IMR-90 (cell line): Measurements from ENCODE around the gene IGLON5. TPM values are rescaled to one million over a fixed set of nuclear protein-coding genes. Genes with fewer than 3 reads are reported as not detected.

Source experiments
- ATAC-seq: fragments of 200-7000 bp; cut with Tn5 transposase; 2 replicates; pipeline ENCODE4 v1.9.1; 2020; ENCODE audit warnings: low read depth, mild to moderate bottlenecking, moderate library complexity
- BruUV-seq: library from RNA; stranded (reverse); fragments of 400-500 nt; replicated peaks from 2 replicates; lab custom pipeline; 2021; lab: Mats Ljungman, UMichigan
- CTCF ChIA-PET: fragments of 300-600 bp; formaldehyde crosslinking; extraction: SDS; loops from one replicate; lab custom pipeline; 2021; ENCODE audit warnings: antibody characterized with exemption; lab: Yijun Ruan, JAX
- POLR2A ChIA-PET: fragments of 300-600 bp; sonication (Branson Sonifier 250); formaldehyde crosslinking; loops from one replicate; lab custom pipeline; 2022; ENCODE audit warnings: antibody characterized with exemption; ENCODE audit not compliant: unreplicated experiment; lab: Charles Lee
- DNase-seq: peaks from one replicate; pipeline ENCODE4 v3.0.0; 2013
- H2AFZ ChIP-seq: replicated peaks from 2 replicates; pipeline ENCODE3; 2013; ENCODE audit warnings: low read length, mild to moderate bottlenecking; ENCODE audit not compliant: poor library complexity
- H2AK5ac ChIP-seq: 2 replicates; pipeline ENCODE4 v1.6.1; 2013; ENCODE audit warnings: low read depth, low read length, inconsistent platforms
- H2AK9ac ChIP-seq: replicated peaks from 2 replicates; pipeline ENCODE3; 2013; ENCODE audit warnings: mild to moderate bottlenecking, low read depth, low read length, moderate library complexity; ENCODE audit not compliant: poor library complexity
- H2BK120ac ChIP-seq: 2 replicates; pipeline ENCODE4 v1.6.1; 2013; ENCODE audit warnings: low read depth, low read length, inconsistent platforms
- H2BK15ac ChIP-seq: 3 replicates; pipeline ENCODE4 v1.6.1; 2013; ENCODE audit warnings: low read depth, low read length, inconsistent platforms
- H2BK20ac ChIP-seq: 2 replicates; pipeline ENCODE4 v1.6.1; 2013; ENCODE audit warnings: low read depth, mild to moderate bottlenecking, inconsistent platforms, low read length, moderate library complexity
- H2BK5ac ChIP-seq: 2 replicates; pipeline ENCODE4 v1.6.1; 2013; ENCODE audit warnings: mild to moderate bottlenecking, low read depth, low read length, inconsistent platforms; ENCODE audit not compliant: poor library complexity, severe bottlenecking
- H3K14ac ChIP-seq: replicated peaks from 2 replicates; pipeline ENCODE4 v1.6.1; 2013; ENCODE audit warnings: low read depth, low read length, inconsistent platforms
- H3K18ac ChIP-seq: 2 replicates; pipeline ENCODE4 v1.6.1; 2013; ENCODE audit warnings: low read depth, low read length, control low read depth
- H3K23ac ChIP-seq: 2 replicates; pipeline ENCODE4 v1.6.1; 2013; ENCODE audit warnings: low read depth, low read length, inconsistent platforms
- H3K27ac ChIP-seq: 2 replicates; pipeline ENCODE4 v1.5.1; 2013; ENCODE audit warnings: mild to moderate bottlenecking, control low read depth, low read length; ENCODE audit not compliant: insufficient read depth
- H3K27me3 ChIP-seq: 2 replicates; pipeline ENCODE4 v1.6.1; 2013; ENCODE audit warnings: low read length; ENCODE audit not compliant: control insufficient read depth, insufficient read depth
- H3K36me3 ChIP-seq: 2 replicates; pipeline ENCODE4 v1.6.1; 2013; ENCODE audit warnings: low read length, mixed read lengths; ENCODE audit not compliant: control insufficient read depth, insufficient read depth
- H3K4ac ChIP-seq: 2 replicates; pipeline ENCODE4 v1.6.1; 2013; ENCODE audit warnings: low read depth, low read length, inconsistent platforms
- H3K4me1 ChIP-seq: 2 replicates; pipeline ENCODE4 v1.6.1; 2013; ENCODE audit warnings: low read length, mixed read lengths; ENCODE audit not compliant: control insufficient read depth, insufficient read depth
- H3K4me2 ChIP-seq: 2 replicates; pipeline ENCODE4 v1.6.1; 2013; ENCODE audit warnings: low read depth, mild to moderate bottlenecking, control low read depth, low read length, moderate library complexity
- H3K4me3 ChIP-seq: 2 replicates; pipeline ENCODE4 v1.5.1; 2013; ENCODE audit warnings: low read depth, mild to moderate bottlenecking, control low read depth, low read length, moderate library complexity; ENCODE audit not compliant: insufficient read depth
- H3K56ac ChIP-seq: 2 replicates; pipeline ENCODE4 v1.6.1; 2013; ENCODE audit warnings: low read length, inconsistent platforms; ENCODE audit not compliant: insufficient read depth; ENCODE audit errors: extremely low read depth
- H3K79me1 ChIP-seq, 2 experiments: 2 replicates each; pipeline ENCODE4 v1.6.1; 2013; ENCODE audit warnings: low read length in 2 of 2, inconsistent platforms in 1 of 2, low read depth in 1 of 2
- H3K9ac ChIP-seq: 2 replicates; pipeline ENCODE4 v1.6.1; 2013; ENCODE audit warnings: low read depth, low read length, control low read depth
- H3K9me1 ChIP-seq: 2 replicates; pipeline ENCODE4 v1.6.1; 2013; ENCODE audit warnings: low read length, inconsistent platforms; ENCODE audit not compliant: insufficient read depth
- H3K9me3 ChIP-seq: 2 replicates; pipeline ENCODE4 v1.6.1; 2013; ENCODE audit warnings: low read length; ENCODE audit not compliant: control insufficient read depth, insufficient read depth
- H4K20me1 ChIP-seq: 2 replicates; pipeline ENCODE4 v1.6.1; 2013; ENCODE audit warnings: low read length, inconsistent platforms; ENCODE audit not compliant: insufficient read depth
- H4K5ac ChIP-seq: 2 replicates; pipeline ENCODE4 v1.6.1; 2013; ENCODE audit warnings: mild to moderate bottlenecking, low read depth, low read length, control low read depth
- H4K8ac ChIP-seq, 2 experiments: 2 replicates each; pipeline ENCODE4 v1.6.1; 2013; ENCODE audit warnings: low read depth in 2 of 2, low read length in 2 of 2, control low read depth in 1 of 2, inconsistent platforms in 1 of 2
- H4K91ac ChIP-seq: 2 replicates; pipeline ENCODE4 v1.6.1; 2013; ENCODE audit warnings: low read depth, low read length, inconsistent platforms; ENCODE audit not compliant: insufficient read depth
- BHLHE40 ChIP-seq: fragments of 150-350 bp; IDR thresholded peaks from 2 replicates; pipeline ENCODE4 v1.6.1; 2016; ENCODE audit warnings: mild to moderate bottlenecking, low read depth, low read length
- CHD1 ChIP-seq: IDR thresholded peaks from 2 replicates; pipeline ENCODE4 v1.6.1; 2012; ENCODE audit warnings: low read depth, low read length, improper control_type of control experiment
- MAFK ChIP-seq: IDR thresholded peaks from 2 replicates; pipeline ENCODE4 v1.6.1; 2012; ENCODE audit warnings: low read depth, low read length, improper control_type of control experiment
- RCOR1 ChIP-seq: IDR thresholded peaks from 2 replicates; pipeline ENCODE4 v1.6.1; 2012; ENCODE audit warnings: mild to moderate bottlenecking, low read length, improper control_type of control experiment; ENCODE audit not compliant: insufficient replicate concordance
- WGBS, 2 experiments: methylation state at CpG; one replicate each; pipeline versions ENCODE4 v1.1.5 to v1.1.7; 2013; ENCODE audit warnings: missing lambda C conversion rate in 2 of 2; ENCODE audit not compliant: insufficient read length in 1 of 2; ENCODE audit errors: extremely low coverage in 2 of 2; 5-methylcytosine and 5-hydroxymethylcytosine counted together
- dilution Hi-C: fragments of 300-500 bp; cut with HindIII; formaldehyde crosslinking; loops from one replicate; pipeline ENCODE4 v1.14.3; 2018; ENCODE audit warnings: low sequenced_read_pairs; ENCODE audit not compliant: unreplicated experiment
- in situ Hi-C: fragments of 300-500 bp; cut with MboI; formaldehyde crosslinking; loops from 3 replicates; pipeline ENCODE4 v1.14.3; 2019; ENCODE audit warnings: low sequenced_read_pairs, inconsistent platforms, mixed read lengths
- intact Hi-C: fragments of 100-400 bp; cut with micrococcal nuclease; formaldehyde crosslinking; loops from 2 replicates; pipeline ENCODE4 v1.10.0; 2022
- polyA plus RNA-seq, 3 experiments: library from polyadenylated mRNA; depleted of rRNA; stranded (reverse); fragments of >200 nt; gene quantifications; 2 replicates each; pipeline ENCODE4 v1.2.3, GENCODE V29; 2012; ENCODE audit warnings: low replicate concordance in 1 of 3
- total RNA-seq: library from RNA; depleted of rRNA; stranded (reverse); fragments of >200 nt; gene quantifications from 2 replicates; pipeline ENCODE4 v1.2.3, GENCODE V29; 2012
- TF ChIP-seq, protein P1 (sequence below): conservative IDR thresholded peaks from 2 replicates; pipeline ENCODE4 v1.5.1; 2012; ENCODE audit warnings: mild to moderate bottlenecking, low read depth, low read length, improper control_type of control experiment
- TF ChIP-seq, protein P2 (sequence below): fragments of 150-350 bp; IDR thresholded peaks from 2 replicates; pipeline ENCODE4 v1.6.1; 2017; ENCODE audit warnings: mild to moderate bottlenecking, antibody characterized with exemption, low read length, low read depth
- TF ChIP-seq, protein P3 (sequence below): fragments of 150-350 bp; IDR thresholded peaks from 2 replicates; pipeline ENCODE4 v1.6.1; 2016; ENCODE audit warnings: low read depth, mild to moderate bottlenecking, low read length, moderate library complexity, borderline replicate concordance

IGLON5 gene
- total and polyA plus RNA-seq, 2 of the 4 experiments (the other 2 are of a cell fraction) = not detected

DNA sequence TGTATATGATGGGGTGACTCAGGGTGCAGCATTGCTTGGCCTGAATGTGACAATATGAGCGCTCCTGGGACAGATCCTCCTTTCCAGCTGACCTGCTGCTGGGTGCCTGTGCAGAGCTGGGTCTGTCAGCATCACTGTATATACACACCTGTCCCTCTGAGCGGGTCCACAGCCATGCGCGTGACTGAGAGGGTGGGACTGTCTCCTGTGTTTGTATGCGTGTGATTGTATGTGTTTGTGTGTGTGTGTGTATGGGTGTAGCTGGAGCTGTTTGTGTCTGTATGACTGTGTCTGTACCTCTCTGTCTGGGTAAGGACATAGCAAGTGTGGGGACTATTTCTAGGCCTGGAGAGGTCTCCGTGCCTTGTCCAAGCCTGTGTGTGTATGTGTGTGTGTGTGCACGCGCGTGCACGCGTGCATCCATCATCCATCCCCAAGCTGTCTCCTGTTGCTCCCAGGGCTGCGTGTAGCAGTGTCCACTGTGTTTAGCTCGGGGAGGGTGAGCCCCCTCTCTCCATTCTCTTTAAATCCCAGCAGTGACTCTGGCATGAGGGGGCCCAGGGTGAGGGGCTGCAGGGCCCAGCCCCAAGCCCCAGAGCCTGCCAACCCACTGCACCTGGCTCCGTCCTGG is 8.3 kb downstream of the IGLON5 start:
- Histone ChIP-seq H2AFZ (no peak overlapping the region), H3K36me3 (no peaks in the 10 kb centered on the region), H2BK15ac (no peak overlapping the region), H4K8ac (no peak overlapping the region), H2AK9ac (no peak overlapping the region), H4K20me1 (no peaks in the 10 kb centered on the region), H3K79me1 (no peaks in the 10 kb centered on the region), H3K4me1 (no peaks in the 10 kb centered on the region), H2BK120ac (no peak overlapping the region), H2BK20ac (no peak overlapping the region), H3K14ac (no peak overlapping the region), H2AK5ac (no peak overlapping the region), H3K23ac (no peak overlapping the region), H4K91ac (no peak overlapping the region), H3K4me2 (no peak overlapping the region), H2BK5ac (no peak overlapping the region), H3K9ac (no peak overlapping the region), H3K9me1 (no peaks in the 10 kb centered on the region), H3K9me3 (0 out of 2 replicates have a peak, but pooled peaks cover under 1% of the 10 kb centered on the region), H3K27me3 (no peaks in the 10 kb centered on the region), H3K4me3 (no peak overlapping the region), H3K27ac (no peak overlapping the region), H3K56ac (no peak overlapping the region), H3K18ac (no peak overlapping the region), H3K4ac (no peak overlapping the region), H4K5ac (no peak overlapping the region)
- ATAC-seq = no peak
- ChIA-PET CTCF (no interaction called here), POLR2A (no interaction called here)
- TF ChIP-seq, protein P1, sequence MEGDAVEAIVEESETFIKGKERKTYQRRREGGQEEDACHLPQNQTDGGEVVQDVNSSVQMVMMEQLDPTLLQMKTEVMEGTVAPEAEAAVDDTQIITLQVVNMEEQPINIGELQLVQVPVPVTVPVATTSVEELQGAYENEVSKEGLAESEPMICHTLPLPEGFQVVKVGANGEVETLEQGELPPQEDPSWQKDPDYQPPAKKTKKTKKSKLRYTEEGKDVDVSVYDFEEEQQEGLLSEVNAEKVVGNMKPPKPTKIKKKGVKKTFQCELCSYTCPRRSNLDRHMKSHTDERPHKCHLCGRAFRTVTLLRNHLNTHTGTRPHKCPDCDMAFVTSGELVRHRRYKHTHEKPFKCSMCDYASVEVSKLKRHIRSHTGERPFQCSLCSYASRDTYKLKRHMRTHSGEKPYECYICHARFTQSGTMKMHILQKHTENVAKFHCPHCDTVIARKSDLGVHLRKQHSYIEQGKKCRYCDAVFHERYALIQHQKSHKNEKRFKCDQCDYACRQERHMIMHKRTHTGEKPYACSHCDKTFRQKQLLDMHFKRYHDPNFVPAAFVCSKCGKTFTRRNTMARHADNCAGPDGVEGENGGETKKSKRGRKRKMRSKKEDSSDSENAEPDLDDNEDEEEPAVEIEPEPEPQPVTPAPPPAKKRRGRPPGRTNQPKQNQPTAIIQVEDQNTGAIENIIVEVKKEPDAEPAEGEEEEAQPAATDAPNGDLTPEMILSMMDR = no peak
- TF ChIP-seq MAFK (no peak), RCOR1 (no peak), BHLHE40 (no peak), CHD1 (no peak)
- TF ChIP-seq, protein P2, sequence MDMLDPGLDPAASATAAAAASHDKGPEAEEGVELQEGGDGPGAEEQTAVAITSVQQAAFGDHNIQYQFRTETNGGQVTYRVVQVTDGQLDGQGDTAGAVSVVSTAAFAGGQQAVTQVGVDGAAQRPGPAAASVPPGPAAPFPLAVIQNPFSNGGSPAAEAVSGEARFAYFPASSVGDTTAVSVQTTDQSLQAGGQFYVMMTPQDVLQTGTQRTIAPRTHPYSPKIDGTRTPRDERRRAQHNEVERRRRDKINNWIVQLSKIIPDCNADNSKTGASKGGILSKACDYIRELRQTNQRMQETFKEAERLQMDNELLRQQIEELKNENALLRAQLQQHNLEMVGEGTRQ = no peak
- TF ChIP-seq, protein P3, sequence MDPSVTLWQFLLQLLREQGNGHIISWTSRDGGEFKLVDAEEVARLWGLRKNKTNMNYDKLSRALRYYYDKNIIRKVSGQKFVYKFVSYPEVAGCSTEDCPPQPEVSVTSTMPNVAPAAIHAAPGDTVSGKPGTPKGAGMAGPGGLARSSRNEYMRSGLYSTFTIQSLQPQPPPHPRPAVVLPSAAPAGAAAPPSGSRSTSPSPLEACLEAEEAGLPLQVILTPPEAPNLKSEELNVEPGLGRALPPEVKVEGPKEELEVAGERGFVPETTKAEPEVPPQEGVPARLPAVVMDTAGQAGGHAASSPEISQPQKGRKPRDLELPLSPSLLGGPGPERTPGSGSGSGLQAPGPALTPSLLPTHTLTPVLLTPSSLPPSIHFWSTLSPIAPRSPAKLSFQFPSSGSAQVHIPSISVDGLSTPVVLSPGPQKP = no peak
- dilution Hi-C loops = no loop called here
- no peak for DNase-seq
- no TSS peak for BruUV-seq
- 80% methylated on average over 1 of the region's 14 CpGs; no CpG with 5 or more reads in 1 of the 2 experiments for WGBS, 2 experiments
- in situ Hi-C loops = no loop called here
- intact Hi-C loops = no loop called here
